NCI-H146 treated with DMSO at 0.1 percent for 48 hours (cell line): ENCODE data around the gene PHRF1.

Experiments used
- DNase-seq: peaks from one replicate; lab custom pipeline; 2025; ENCODE audit not compliant: unreplicated experiment; lab: John Stamatoyannopoulos, UW

Gene PHRF1

DNA sequence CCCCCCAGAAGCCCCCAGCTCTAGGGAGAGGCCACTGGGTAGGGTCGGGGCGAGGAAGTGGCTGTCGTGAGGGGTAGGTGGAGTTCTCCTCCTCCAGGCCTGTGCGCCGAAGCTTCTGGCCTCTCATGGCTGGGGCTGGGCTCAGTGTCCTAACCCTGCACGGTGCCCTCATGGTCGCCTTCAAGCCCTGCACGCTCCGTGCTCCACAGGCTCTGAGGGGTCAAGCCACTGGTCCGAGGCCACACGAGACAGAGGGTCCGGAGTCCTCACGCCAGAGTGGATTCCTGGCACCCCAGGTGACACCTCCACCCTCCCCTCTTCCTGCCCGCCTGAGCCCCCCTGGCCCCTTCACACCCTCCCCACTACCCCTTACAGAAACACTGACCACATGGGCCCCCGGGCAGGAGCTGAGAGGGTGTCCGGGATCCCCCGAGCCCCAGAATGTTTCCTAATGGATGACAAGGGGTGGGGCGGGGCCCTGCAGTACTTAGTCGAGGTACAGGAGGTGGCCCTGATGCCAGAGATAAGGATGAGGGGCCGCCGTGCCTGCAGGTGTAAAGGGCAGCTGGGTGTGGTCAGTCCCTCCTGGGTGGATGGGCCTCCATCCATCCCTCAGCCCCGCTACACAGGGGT, 49.5 kb downstream of the PHRF1 start:
- no peak for DNase-seq

DNA sequence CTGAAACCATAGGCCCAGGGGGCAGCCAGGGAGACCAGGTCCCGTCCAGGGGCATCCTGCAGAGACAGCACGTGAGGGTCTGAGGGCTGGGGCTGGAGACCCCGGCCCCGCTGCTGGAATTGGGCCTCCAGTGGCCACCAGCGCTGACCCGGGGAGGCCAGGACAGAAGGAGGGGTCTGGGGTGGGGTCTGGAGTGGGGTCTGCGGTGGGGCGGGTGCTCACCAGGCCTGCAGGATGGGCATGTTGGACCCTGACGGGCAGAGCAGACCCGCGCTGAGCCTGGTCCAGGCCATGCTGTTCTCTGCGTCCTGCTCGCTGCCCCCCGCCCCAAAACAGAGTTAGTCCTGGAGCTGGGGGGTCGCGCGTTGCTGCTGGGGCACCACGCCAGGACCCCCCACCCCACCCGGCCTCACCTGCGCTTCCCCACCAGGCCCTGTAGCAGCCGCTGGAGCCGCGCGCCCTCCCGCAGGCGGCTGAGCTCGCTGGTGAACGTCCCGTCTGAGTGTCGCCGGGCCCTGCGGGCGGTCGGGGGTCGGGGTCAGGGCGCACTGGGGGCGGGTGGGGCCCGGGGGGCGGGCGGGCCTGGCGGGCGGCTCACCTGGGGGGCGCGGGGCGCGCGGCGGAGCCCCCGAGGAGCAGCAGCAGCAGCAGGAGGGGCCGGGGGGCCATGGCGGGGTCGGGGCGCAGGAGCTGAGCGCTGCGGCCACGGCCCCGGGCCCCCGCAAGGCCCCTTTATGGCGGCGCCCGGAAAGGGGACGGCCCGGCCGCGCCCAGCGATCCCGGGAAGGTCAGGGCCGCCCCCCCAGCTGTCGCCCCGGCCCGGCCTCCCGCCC, 50.4 kb downstream of the PHRF1 start, which contains the start of gene SCT:
Gene SCT, minus strand, starts transcription at position 707 of the 833 bp plus-strand sequence. Its CDS starts 38 bp downstream, at position 669.
- DNase-seq, result no peak

DNA sequence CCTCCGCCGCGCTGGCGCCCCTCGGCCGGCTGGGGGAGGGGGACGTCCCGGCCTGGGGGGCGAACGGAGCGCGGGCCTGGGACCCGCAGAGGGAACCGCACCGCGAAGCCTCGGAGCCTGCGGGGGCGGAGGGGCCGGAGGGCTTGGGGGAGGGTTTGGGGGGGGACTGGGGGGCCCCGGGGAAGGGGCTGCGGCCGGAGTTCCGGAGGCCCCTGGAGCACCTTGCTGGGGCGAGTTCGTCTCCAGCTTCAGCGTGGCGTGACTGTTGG, 51.0 kb downstream of the PHRF1 start:
- DNase-seq, result no peak

- DNase-seq, result no peak
Observed at GRCh38 chr11:628056-628455, 51.8 kb downstream of the PHRF1 start.

GRCh38 chr11:629237-629583, 52.9 kb downstream of the PHRF1 start:
- DNase-seq, result no peak

- DNase-seq, result no peak
Observed at GRCh38 chr11:630871-631270, 54.6 kb downstream of the PHRF1 start.

- DNase-seq, result no peak
Observed at GRCh38 chr11:635945-636510, 59.8 kb downstream of the PHRF1 start.

GRCh38 chr11:636511-637332, 60.5 kb downstream of the PHRF1 start, which contains the start of gene DRD4:
Gene DRD4, plus strand, starts transcription at chr11:637269. Its CDS starts 36 bp downstream, at chr11:637305.
- DNase-seq, result no peak

GRCh38 chr11:637333-637592, 61.0 kb downstream of the PHRF1 start:
- no peak for DNase-seq

DNA sequence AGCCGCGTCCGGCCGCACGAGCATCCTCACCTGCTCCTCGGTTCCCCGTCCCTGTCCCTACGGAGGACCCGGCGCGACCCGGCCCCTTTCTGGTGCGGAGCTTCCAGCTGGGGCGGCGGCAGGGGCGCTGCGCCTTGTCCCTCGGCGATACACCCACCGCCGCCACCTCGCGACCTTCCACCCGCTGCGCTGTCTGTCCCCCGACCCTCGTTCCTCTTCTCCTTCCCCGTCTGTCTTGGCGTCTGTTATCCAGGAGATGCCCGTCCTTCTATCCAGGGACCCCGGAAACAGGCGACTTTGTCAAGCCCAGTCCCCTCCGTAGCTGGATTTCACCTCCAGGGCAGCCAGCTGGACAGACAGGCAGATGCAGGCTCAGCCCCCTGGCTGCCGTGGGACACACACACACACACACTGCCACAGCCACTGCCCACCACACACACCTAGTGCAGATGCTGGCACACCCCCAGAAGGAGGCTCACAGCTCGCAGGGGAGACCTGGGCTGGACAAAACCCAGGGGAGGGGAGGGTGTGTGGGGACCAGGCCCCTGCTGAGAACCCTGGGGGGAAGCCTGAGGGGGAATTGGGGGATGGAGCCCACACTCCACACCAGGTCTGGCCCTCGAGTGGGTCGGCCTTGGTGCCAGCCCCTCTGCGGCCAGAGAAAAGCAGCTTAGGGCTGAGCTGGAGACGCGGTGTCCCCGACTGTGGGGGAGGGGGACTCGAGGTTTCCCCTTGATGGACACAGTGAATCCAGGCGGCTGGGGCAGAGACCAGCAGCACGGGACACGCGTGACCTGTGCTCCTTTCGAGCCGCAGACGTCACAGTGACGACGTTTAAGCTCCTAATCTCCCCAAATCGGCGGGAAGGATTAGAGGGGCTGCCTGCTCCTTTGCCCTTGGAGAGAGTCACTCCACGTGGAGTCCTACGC, 61.6 kb downstream of the PHRF1 start:
- DNase-seq, result no peak

DNA sequence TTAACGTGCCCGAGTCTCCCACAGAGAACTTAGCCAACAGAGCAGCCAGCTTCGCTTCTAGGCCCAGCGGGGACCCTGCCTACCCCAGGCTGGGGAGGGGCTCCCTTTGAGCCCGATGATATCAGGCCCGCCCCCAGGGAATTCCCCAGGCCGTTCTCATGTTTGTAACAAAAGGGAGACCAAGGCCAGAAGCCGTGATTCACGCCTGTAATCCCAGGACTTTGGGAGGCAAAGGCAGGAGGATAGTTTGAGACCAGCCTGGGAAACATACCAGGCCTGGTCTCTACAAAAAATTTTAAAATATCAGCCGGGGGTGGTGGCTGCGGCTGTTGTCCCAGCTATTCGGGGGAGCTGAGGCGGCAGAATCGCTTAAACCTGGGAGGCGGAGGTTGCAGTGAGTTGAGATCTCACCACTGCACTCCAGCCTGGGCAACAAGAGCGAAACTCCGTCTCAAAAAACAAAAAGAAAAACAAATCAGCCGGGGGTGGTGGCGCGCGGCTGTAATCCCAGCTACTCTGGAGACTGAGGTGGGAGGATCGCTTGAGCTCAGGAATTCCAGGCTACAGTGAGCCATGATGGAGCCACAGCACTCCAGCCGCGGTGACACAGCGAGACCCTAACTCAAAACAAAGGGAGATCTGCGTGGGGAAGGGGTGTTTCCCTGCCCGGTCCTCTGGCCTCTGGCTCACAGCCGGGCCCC, 62.5 kb downstream of the PHRF1 start:
- no peak for DNase-seq

GRCh38 chr11:639332-639955, 63.2 kb downstream of the PHRF1 start:
- DNase-seq, result no peak

- no peak for DNase-seq
Observed at GRCh38 chr11:640021-640706, 63.9 kb downstream of the PHRF1 start.

GRCh38 chr11:641806-642370, 65.6 kb downstream of the PHRF1 start:
- no peak for DNase-seq

DNA sequence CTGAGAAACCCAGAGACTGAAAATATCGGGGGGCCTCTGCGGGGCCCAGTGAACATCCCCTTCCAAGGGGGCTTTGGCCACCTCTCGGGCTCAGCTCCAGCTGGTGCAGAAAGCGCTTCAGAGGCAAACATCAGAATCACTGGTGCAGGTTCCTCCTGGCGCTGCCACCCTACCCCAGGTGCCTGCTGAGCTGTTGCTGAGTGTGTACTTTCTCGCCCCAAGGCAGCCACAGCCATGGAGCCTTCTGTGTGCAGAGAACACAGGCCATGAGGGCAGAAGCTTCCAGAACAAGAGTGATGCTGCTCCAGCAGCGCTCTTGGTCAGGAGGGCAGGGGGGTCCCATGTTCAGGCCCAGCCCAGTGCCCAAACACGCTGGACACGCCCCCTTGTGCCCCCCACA, 67.1 kb downstream of the PHRF1 start:
- DNase-seq, result no peak

GRCh38 chr11:643849-644738, 67.8 kb downstream of the PHRF1 start:
- DNase-seq, result no peak

DNA sequence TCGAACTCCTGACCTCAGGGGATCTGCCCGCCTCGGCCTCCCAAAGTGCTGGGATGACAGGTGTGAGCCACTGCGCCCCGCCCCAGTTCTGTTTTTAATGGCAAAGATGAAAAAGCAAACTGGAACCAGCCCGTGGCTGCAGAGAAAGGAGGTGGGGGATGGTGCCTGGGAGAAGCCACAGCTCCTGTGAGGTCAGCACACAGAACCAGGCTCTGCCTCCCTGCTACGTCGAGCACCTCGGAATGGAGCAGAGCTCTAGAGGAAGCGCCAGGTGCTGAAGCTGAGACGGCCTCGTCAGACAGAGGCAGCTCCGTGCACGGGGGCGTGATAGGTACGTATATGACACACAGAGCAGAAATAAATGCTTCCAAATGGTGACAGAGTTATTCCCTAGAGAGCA, 69.3 kb downstream of the PHRF1 start:
- DNase-seq, result no peak

DNA sequence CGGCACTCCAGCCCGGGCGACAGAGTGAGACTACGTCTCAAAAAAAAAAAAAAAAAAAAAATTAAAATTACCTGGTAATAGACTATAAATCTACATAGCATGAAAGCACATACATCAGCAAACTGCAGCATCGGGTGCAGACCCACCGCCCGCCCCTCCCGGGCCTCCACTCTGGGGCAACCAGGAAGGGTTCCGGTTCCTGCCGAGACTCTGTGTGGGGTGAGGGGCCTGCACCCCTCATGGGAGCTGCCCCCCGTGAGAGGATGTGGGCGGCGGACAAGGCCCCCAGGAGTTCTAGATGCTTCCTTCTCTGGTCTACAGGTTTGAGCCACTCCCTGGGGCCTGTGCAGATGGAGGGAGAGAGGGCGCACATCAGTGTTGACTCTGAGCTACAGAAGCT, 69.9 kb downstream of the PHRF1 start:
- DNase-seq, result no peak
